NB4 (cell line): ENCODE results near the gene MEI4.
"Not testable (repeated sequence)": the region's sequence is repeated elsewhere in the genome, so short reads cannot be mapped to it uniquely, and the experiment has no call there.

Experiments used
- MYC ChIP-seq: IDR thresholded peaks from 2 replicates; pipeline ENCODE4 v1.6.1; 2011; ENCODE audit warnings: low read depth, low read length
- POLR2A ChIP-seq: IDR thresholded peaks from 2 replicates; pipeline ENCODE4 v1.6.1; 2011; ENCODE audit warnings: mild to moderate bottlenecking; ENCODE audit not compliant: insufficient read length; ENCODE audit errors: extremely low read depth
- TF ChIP-seq, protein P1 (sequence below): IDR thresholded peaks from one replicate; pipeline ENCODE4 v1.5.1; 2012; ENCODE audit warnings: low read depth, low read length
- TF ChIP-seq, protein P2 (sequence below): IDR thresholded peaks from 2 replicates; pipeline ENCODE4 v1.6.1; 2011; ENCODE audit warnings: low read depth, low read length

DNA sequence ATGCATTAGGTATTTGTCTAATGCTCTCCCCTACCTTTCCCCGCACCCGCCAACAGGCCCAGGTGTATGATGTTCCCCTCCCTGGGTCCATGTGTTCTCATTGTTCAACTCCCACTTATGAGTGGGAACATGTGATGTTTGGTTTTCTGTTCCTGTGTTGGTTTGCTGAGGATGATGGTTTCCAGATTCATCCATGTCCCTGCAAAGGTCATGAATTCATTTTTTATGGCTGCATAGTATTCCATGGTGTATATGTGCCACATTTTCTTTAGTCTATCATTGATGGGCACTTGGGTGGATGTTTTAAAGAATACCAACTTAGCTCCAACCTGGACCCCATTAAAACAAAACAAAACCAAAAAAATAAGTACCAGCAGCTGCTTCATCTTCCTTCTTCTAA, 180.9 kb downstream of the MEI4 start:
- TF ChIP-seq MYC, POLR2A: not testable (repeated sequence)
- TF ChIP-seq, protein P1, sequence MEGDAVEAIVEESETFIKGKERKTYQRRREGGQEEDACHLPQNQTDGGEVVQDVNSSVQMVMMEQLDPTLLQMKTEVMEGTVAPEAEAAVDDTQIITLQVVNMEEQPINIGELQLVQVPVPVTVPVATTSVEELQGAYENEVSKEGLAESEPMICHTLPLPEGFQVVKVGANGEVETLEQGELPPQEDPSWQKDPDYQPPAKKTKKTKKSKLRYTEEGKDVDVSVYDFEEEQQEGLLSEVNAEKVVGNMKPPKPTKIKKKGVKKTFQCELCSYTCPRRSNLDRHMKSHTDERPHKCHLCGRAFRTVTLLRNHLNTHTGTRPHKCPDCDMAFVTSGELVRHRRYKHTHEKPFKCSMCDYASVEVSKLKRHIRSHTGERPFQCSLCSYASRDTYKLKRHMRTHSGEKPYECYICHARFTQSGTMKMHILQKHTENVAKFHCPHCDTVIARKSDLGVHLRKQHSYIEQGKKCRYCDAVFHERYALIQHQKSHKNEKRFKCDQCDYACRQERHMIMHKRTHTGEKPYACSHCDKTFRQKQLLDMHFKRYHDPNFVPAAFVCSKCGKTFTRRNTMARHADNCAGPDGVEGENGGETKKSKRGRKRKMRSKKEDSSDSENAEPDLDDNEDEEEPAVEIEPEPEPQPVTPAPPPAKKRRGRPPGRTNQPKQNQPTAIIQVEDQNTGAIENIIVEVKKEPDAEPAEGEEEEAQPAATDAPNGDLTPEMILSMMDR, result not testable (repeated sequence)
- TF ChIP-seq, protein P2, sequence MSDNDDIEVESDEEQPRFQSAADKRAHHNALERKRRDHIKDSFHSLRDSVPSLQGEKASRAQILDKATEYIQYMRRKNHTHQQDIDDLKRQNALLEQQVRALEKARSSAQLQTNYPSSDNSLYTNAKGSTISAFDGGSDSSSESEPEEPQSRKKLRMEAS, result not testable (repeated sequence)
